GM06990 (cell line): ENCODE data around the gene PDE11A.

Source experiments
- DNase-seq: peaks from one replicate; pipeline ENCODE4 v3.0.0-alpha.2; 2011; ENCODE audit not compliant: insufficient read length; ENCODE audit errors: extremely low read depth
- H3K27me3 ChIP-seq: replicated peaks from 2 replicates; pipeline ENCODE4 v1.6.0; 2011; ENCODE audit warnings: low read length; ENCODE audit not compliant: control insufficient read depth, insufficient read depth
- H3K36me3 ChIP-seq: 2 replicates; pipeline ENCODE4 v1.5.1; 2011; ENCODE audit warnings: low read length; ENCODE audit not compliant: control insufficient read depth, insufficient read depth
- H3K4me3 ChIP-seq: replicated peaks from 2 replicates; pipeline ENCODE4 v1.5.1; 2011; ENCODE audit warnings: low read depth, mild to moderate bottlenecking, control low read depth, low read length
- CTCF ChIP-seq: IDR thresholded peaks from 2 replicates; pipeline ENCODE4 v1.5.1; 2011; ENCODE audit warnings: low read length, control low read depth, mild to moderate bottlenecking, inconsistent platforms; ENCODE audit not compliant: insufficient read depth, poor library complexity, severe bottlenecking

Gene PDE11A

GRCh38 chr2:177660742-177661141, 411.8 kb downstream of the PDE11A start:
- Histone ChIP-seq H3K27me3 (no peaks in the 10 kb centered on the region), H3K36me3 (no peaks in the 10 kb centered on the region), H3K4me3 (no peak overlapping the region)
- DNase-seq = no peak
- no peak for TF ChIP-seq CTCF

GRCh38 chr2:177658309-177658708, 414.3 kb downstream of the PDE11A start:
- H3K36me3 ChIP-seq = no peaks in the 10 kb centered on the region
- TF ChIP-seq CTCF = no peak
- H3K27me3 ChIP-seq = no peaks in the 10 kb centered on the region
- no peak for DNase-seq
- no peak overlapping the region for H3K4me3 ChIP-seq

- no peak for DNase-seq
- Histone ChIP-seq H3K4me3 (no peak overlapping the region), H3K27me3 (no peaks in the 10 kb centered on the region), H3K36me3 (no peaks in the 10 kb centered on the region)
- no peak for TF ChIP-seq CTCF
Observed at GRCh38 chr2:177651833-177652232, 420.7 kb downstream of the PDE11A start.

GRCh38 chr2:177649568-177650518, 422.7 kb downstream of the PDE11A start:
- no peak for TF ChIP-seq CTCF
- no peak for DNase-seq

GRCh38 chr2:177646791-177647190, 425.8 kb downstream of the PDE11A start:
- Histone ChIP-seq H3K27me3 (no peaks in the 10 kb centered on the region), H3K4me3 (no peak overlapping the region), H3K36me3 (no peaks in the 10 kb centered on the region)
- no peak for TF ChIP-seq CTCF
- no peak for DNase-seq

More at GRCh38 chr2:177649568-177650518, 422.7 kb downstream of the PDE11A start:
- no peak overlapping the region for H3K4me3 ChIP-seq
- no peaks in the 10 kb centered on the region for H3K36me3 ChIP-seq
- no peaks in the 10 kb centered on the region for H3K27me3 ChIP-seq
